KMS-11 (cell line): ENCODE data around the gene KIF18A.

Source experiments
- H2AFZ ChIP-seq: fragments of 200-600 bp; sonication (generic); 2 replicates; pipeline ENCODE4 v1.6.1; 2016; ENCODE audit warnings: antibody characterized with exemption, mixed run types, low read depth
- H3K27ac ChIP-seq: fragments of 200-600 bp; sonication (generic); 2 replicates; pipeline ENCODE4 v1.6.1; 2016; ENCODE audit warnings: mild to moderate bottlenecking, mixed run types
- H3K27me3 ChIP-seq: fragments of 200-600 bp; sonication (generic); 2 replicates; pipeline ENCODE4 v1.6.1; 2017; ENCODE audit warnings: mild to moderate bottlenecking, low read depth, mixed run types, moderate library complexity; ENCODE audit not compliant: insufficient read depth
- H3K36me3 ChIP-seq: fragments of 200-600 bp; sonication (generic); 2 replicates; pipeline ENCODE4 v1.6.1; 2017; ENCODE audit warnings: mild to moderate bottlenecking, mixed run types; ENCODE audit not compliant: insufficient read depth
- H3K4me1 ChIP-seq: fragments of 200-600 bp; sonication (generic); 2 replicates; pipeline ENCODE4 v1.6.1; 2016; ENCODE audit warnings: mild to moderate bottlenecking, low read depth, mixed run types; ENCODE audit not compliant: poor library complexity, severe bottlenecking
- H3K4me2 ChIP-seq: fragments of 200-600 bp; sonication (generic); 2 replicates; pipeline ENCODE4 v1.7.0; 2016; ENCODE audit warnings: mild to moderate bottlenecking, mixed run types
- H3K4me3 ChIP-seq: fragments of 200-600 bp; sonication (generic); IDR thresholded peaks from 2 replicates; pipeline ENCODE4 v1.6.1; 2017; ENCODE audit warnings: low read depth, low read length, mixed read lengths; ENCODE audit not compliant: insufficient read depth
- H3K79me2 ChIP-seq: fragments of 200-600 bp; sonication (generic); 2 replicates; pipeline ENCODE4 v1.6.1; 2016; ENCODE audit warnings: low read depth, mixed run types; ENCODE audit not compliant: insufficient read depth
- H3K9ac ChIP-seq: fragments of 200-600 bp; sonication (generic); 2 replicates; pipeline ENCODE4 v1.6.1; 2016; ENCODE audit warnings: mild to moderate bottlenecking, mixed run types
- H4K20me1 ChIP-seq: fragments of 200-600 bp; sonication (generic); 2 replicates; pipeline ENCODE4 v1.6.1; 2016; ENCODE audit warnings: mild to moderate bottlenecking, mixed run types; ENCODE audit not compliant: insufficient read depth
- CTCF ChIP-seq: fragments of 200-600 bp; sonication (generic); conservative IDR thresholded peaks from 2 replicates; pipeline ENCODE4 v1.6.1; 2017; ENCODE audit warnings: low read depth, mild to moderate bottlenecking, antibody characterized with exemption, low read length, moderate library complexity, mixed read lengths

Gene KIF18A

GRCh38 chr11:28107750-28108618 is at the start of gene KIF18A, which contains the start of gene METTL15:
Gene KIF18A (minus strand): TSS chr11:28108156. CDS start chr11:28097947, 10,209 bp downstream.
Gene METTL15 (plus strand): TSS chr11:28108388. CDS start chr11:28113335, 4,947 bp downstream.
- H3K79me2 ChIP-seq, result peaks cover 78% of the 10 kb centered on the region
- H2AFZ ChIP-seq, result peak within 1 kb of the TSS; percentile 70
- H3K4me2 ChIP-seq, result peak within 1 kb of the TSS; percentile 94
- peaks cover 49% of the 10 kb centered on the region for H3K4me1 ChIP-seq
- TF ChIP-seq CTCF, result no peak
- H3K27ac ChIP-seq, result peak within 1 kb of the TSS; percentile 91
- H4K20me1 ChIP-seq, result no peaks in the 10 kb centered on the region
- no peak within 1 kb of the TSS for H3K4me3 ChIP-seq
- H3K27me3 ChIP-seq, result no peaks in the 10 kb centered on the region
- H3K36me3 ChIP-seq, result no peaks in the 10 kb centered on the region
- peak within 1 kb of the TSS; percentile 78 for H3K9ac ChIP-seq

- H3K4me3 ChIP-seq, result no peak overlapping the region
- no peaks in the 10 kb centered on the region for H3K27me3 ChIP-seq
- no peaks in the 10 kb centered on the region for H3K4me1 ChIP-seq
- no peaks in the 10 kb centered on the region for H4K20me1 ChIP-seq
- no peak overlapping the region for H3K4me2 ChIP-seq
- H3K9ac ChIP-seq, result no peak overlapping the region
- H3K27ac ChIP-seq, result no peak overlapping the region
- no peak overlapping the region for H2AFZ ChIP-seq
- H3K36me3 ChIP-seq, result no peaks in the 10 kb centered on the region
- TF ChIP-seq CTCF, result no peak
- H3K79me2 ChIP-seq, result no peaks in the 10 kb centered on the region
Observed at GRCh38 chr11:28153586-28153985, 45.6 kb upstream of the KIF18A start.

- no peak overlapping the region for H3K4me2 ChIP-seq
- no peak for TF ChIP-seq CTCF
- H3K27ac ChIP-seq, result no peak overlapping the region
- H2AFZ ChIP-seq, result no peak overlapping the region
- H3K79me2 ChIP-seq, result no peaks in the 10 kb centered on the region
- H3K27me3 ChIP-seq, result no peaks in the 10 kb centered on the region
- no peak overlapping the region for H3K4me3 ChIP-seq
- no peaks in the 10 kb centered on the region for H4K20me1 ChIP-seq
- no peaks in the 10 kb centered on the region for H3K36me3 ChIP-seq
- H3K4me1 ChIP-seq, result no peaks in the 10 kb centered on the region
- no peak overlapping the region for H3K9ac ChIP-seq
Observed at GRCh38 chr11:28152743-28153142, 44.8 kb upstream of the KIF18A start.

GRCh38 chr11:28146123-28146751 is 38.3 kb upstream of the KIF18A start:
- no peaks in the 10 kb centered on the region for H4K20me1 ChIP-seq
- TF ChIP-seq CTCF, result no peak
- no peak overlapping the region for H3K9ac ChIP-seq
- no peak overlapping the region for H2AFZ ChIP-seq
- H3K27ac ChIP-seq, result no peak overlapping the region
- H3K36me3 ChIP-seq, result no peaks in the 10 kb centered on the region
- no peak overlapping the region for H3K4me2 ChIP-seq
- H3K27me3 ChIP-seq, result no peaks in the 10 kb centered on the region
- no peaks in the 10 kb centered on the region for H3K79me2 ChIP-seq
- H3K4me1 ChIP-seq, result no peaks in the 10 kb centered on the region
- no peak overlapping the region for H3K4me3 ChIP-seq
